Esophagus squamous epithelium (tissue), 4 donors: Measurements from ENCODE around the gene INPP5E.

Experiments used
- CTCF ChIP-seq, 6 experiments: fragments of 450-650 bp in 4 of 6; fragments of 200-600 bp in 2 of 6; sonication (generic) in 2 of 6; IDR thresholded peaks; one replicate each; pipeline ENCODE4 v1.5.1; 2016 to 2019; ENCODE audit warnings: antibody characterized with exemption in 6 of 6, mild to moderate bottlenecking in 4 of 6, moderate library complexity in 4 of 6
- POLR2A ChIP-seq, 4 donors: fragments of 450-650 bp; IDR thresholded peaks; one replicate each; pipeline ENCODE4 v1.6.1; 2017; ENCODE audit warnings: antibody characterized with exemption in 4 of 4, mild to moderate bottlenecking in 4 of 4, moderate library complexity in 3 of 4

GRCh38 chr9:136470792-136471469 is 31.3 kb upstream of the INPP5E start:
- TF ChIP-seq CTCF (IDR thresholded peaks at IDR 0.05) = no peak
- no peak for TF ChIP-seq POLR2A (IDR thresholded peaks at IDR 0.05)
